Transverse colon (tissue), 4 donors: ENCODE measurements around the gene CYTH4. TPM values are rescaled to one million over a fixed set of nuclear protein-coding genes. Genes with fewer than 3 reads are reported as not detected.

Experiments
- DNase-seq: peaks from one replicate; pipeline ENCODE4 v3.0.0-alpha.2; 2019
- H3K27ac ChIP-seq, 4 donors: fragments of 200-600 bp; sonication (generic); 2 replicates each; pipeline ENCODE4 v1.5.1; 2016 to 2018; ENCODE audit warnings: inconsistent platforms in 4 of 4
- H3K27me3 ChIP-seq: fragments of 200-600 bp; sonication (generic); 2 replicates; pipeline ENCODE4 v1.5.1; 2017; ENCODE audit warnings: inconsistent platforms
- H3K36me3 ChIP-seq, 4 donors: fragments of 200-600 bp; sonication (generic); 2 replicates each; pipeline ENCODE4 v1.5.1; 2017 to 2019; ENCODE audit warnings: inconsistent platforms in 4 of 4
- H3K4me1 ChIP-seq, 4 donors: fragments of 200-600 bp; sonication (generic); 2 replicates each; pipeline ENCODE4 v1.5.1; 2017 to 2020; ENCODE audit warnings: inconsistent platforms in 4 of 4
- H3K4me3 ChIP-seq, 4 donors: fragments of 200-600 bp; sonication (generic); 1 replicate in 1 of 4; 2 replicates in 3 of 4; pipeline versions ENCODE4 v1.5.1 to v1.6.1; 2017 to 2019; ENCODE audit warnings: inconsistent platforms in 4 of 4
- H3K9me3 ChIP-seq, 2 donors: fragments of 200-600 bp; sonication (generic); 2 replicates each; pipeline ENCODE4 v1.5.1; 2017 to 2019; ENCODE audit warnings: inconsistent platforms in 2 of 2
- CTCF ChIP-seq, 5 experiments: fragments of 200-600 bp in 3 of 5; fragments of 450-650 bp in 2 of 5; sonication (generic) in 3 of 5; IDR thresholded peaks; 1 replicate in 2 of 5; 2 replicates in 3 of 5; pipeline ENCODE4 v1.5.1; 2016 to 2017; ENCODE audit warnings: antibody characterized with exemption in 5 of 5, inconsistent platforms in 3 of 5, mild to moderate bottlenecking in 2 of 5, moderate library complexity in 1 of 5
- EP300 ChIP-seq: sonication (generic); formaldehyde crosslinking; IDR thresholded peaks from one replicate; pipeline ENCODE4 v1.6.1; 2017; ENCODE audit warnings: antibody characterized with exemption, low read depth
- POLR2A ChIP-seq: fragments of 450-650 bp; IDR thresholded peaks from one replicate; pipeline ENCODE4 v1.6.1; 2016; ENCODE audit warnings: antibody characterized with exemption, mild to moderate bottlenecking, moderate library complexity
- POLR2AphosphoS5 ChIP-seq, 3 donors: sonication (generic); formaldehyde crosslinking; IDR thresholded peaks; one replicate each; pipeline ENCODE4 v1.6.1; 2016; ENCODE audit warnings: antibody characterized with exemption in 3 of 3
- WGBS, 2 donors: methylation state at CpG; one replicate each; pipeline ENCODE4 v1.1.5; 2018; ENCODE audit warnings: low coverage in 1 of 2; 5-methylcytosine and 5-hydroxymethylcytosine counted together
- in situ Hi-C, 4 donors: fragments of 200-750 bp; cut with MboI; loops; one replicate each; pipeline versions ENCODE4 v1.15.0 to v1.15.1; 2017; ENCODE audit warnings: low sequenced_read_pairs in 3 of 4, low pct_ligation_motif_present in 1 of 4, low pct_unique_long_range_greater_than_20kb in 1 of 4
- intact Hi-C: fragments of 100-400 bp; cut with DNase I; formaldehyde crosslinking; loops from one replicate; pipeline ENCODE4 v1.15.1; 2023; ENCODE audit warnings: low total_unique reads
- total RNA-seq, 4 donors: library from RNA; depleted of rRNA; stranded (reverse); fragments of >200 nt; gene quantifications; one replicate each; pipeline ENCODE4 v1.1.0, GENCODE V29; 2016

CYTH4 gene
- total RNA-seq, 4 donors from 2014 or later = 1.4 to 26.9 (median 10.6) TPM

DNA sequence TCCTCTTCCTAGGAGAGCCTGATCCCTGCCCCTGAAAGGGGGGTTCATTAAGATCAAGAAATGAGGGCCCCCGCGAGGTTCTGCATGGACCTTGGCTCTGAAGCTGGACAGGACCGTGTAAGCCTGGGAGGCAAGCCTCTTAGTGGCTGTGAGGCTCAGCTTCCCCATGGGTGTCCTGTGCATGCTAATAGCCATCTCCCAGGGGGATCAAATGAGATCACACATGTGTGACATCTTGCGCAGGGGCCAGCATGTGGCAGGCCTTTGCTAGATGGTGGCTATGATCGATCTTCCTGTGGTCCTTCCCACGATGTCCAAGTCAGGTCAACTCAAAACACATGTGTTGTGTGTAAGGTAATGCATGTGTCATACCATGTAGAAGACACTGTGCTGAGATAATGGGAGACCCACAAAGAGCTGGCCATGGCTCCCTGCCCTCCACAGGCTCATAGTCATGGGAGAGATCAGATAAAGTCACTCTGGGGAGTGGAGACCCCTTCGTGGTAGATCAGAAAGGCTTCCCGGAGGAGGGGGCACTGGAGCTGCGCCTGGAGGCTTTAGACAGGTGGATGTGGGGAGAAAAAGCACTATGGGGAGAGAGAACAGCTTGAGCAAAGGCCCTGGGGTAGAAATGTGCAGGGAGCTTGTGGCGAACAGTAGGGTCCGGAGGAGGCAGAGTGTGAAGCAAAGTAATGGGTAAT is 41.9 kb upstream of the CYTH4 start:
- Histone ChIP-seq H3K36me3 (no peaks in the 10 kb centered on the region), H3K4me3 (no peak overlapping the region), H3K9me3 (no peaks in the 10 kb centered on the region), H3K4me1 (peaks cover 0 to 17% (median 8%) of the 10 kb centered on the region in 4 donors), H3K27ac (peak overlapping the region in 2 of 4 donors; percentile 70 to 74), H3K27me3 (no peaks in the 10 kb centered on the region)
- TF ChIP-seq POLR2A (no peak), EP300 (no peak), POLR2AphosphoS5 (IDR thresholded peaks at IDR 0.05) (no peak), CTCF (IDR thresholded peaks at IDR 0.05) (no peak)
- in situ Hi-C loops = no loop called here
- WGBS, 2 donors = 86 to 94% methylated on average over 4 to 10 of the region's 11 CpGs
- DNase-seq = peak; percentile 5
- intact Hi-C loops = no loop called here

DNA sequence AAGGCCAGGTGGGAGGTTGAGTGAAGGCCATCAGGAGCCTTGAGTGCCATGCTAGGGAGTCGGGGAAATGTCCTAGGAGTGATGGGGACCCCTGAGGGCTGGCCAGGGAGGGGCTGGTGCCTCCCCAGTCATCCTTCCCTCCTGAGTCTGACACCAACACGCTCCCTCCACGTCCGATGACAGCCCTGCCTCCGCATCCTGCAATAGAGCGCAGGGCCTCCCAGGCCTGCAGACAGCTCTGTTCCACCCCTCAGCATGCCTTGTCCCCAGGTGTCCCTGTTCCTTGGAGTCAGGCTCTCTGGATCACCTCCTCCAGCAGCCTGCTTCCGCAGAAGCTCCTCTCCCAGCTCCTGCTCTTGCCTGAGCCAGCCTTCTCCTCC is 41.4 kb upstream of the CYTH4 start:
- in situ Hi-C loops = no loop called here

GRCh38 chr22:37241351-37242142 is 40.8 kb upstream of the CYTH4 start:
- 48 to 77% methylated on average over 5 to 19 of the region's 19 CpGs for WGBS, 2 donors
- H3K4me1 ChIP-seq = peaks cover 0 to 17% (median 8%) of the 10 kb centered on the region in 4 donors
- H3K27me3 ChIP-seq = no peaks in the 10 kb centered on the region
- in situ Hi-C loops = no loop called here
- intact Hi-C loops = no loop called here
- no peak for TF ChIP-seq CTCF (IDR thresholded peaks at IDR 0.05)
- TF ChIP-seq POLR2A = no peak
- no peak for TF ChIP-seq POLR2AphosphoS5 (IDR thresholded peaks at IDR 0.05)
- H3K27ac ChIP-seq = peak overlapping the region; percentile 64 to 76 (median 72)
- no peaks in the 10 kb centered on the region for H3K9me3 ChIP-seq
- DNase-seq = peak; percentile 37
- H3K36me3 ChIP-seq = no peaks in the 10 kb centered on the region
- H3K4me3 ChIP-seq = peak overlapping the region in 1 of 4 donors; percentile 25

More for the DNA sequence above, 41.4 kb upstream of the CYTH4 start:
- H3K4me1 ChIP-seq = peaks cover 0 to 17% (median 8%) of the 10 kb centered on the region in 4 donors
- TF ChIP-seq CTCF (IDR thresholded peaks at IDR 0.05) (no peak), POLR2A (no peak), POLR2AphosphoS5 (IDR thresholded peaks at IDR 0.05) (no peak), EP300 (no peak)
- H3K36me3 ChIP-seq = no peaks in the 10 kb centered on the region
- no peaks in the 10 kb centered on the region for H3K9me3 ChIP-seq
- intact Hi-C loops = no loop called here
- no peaks in the 10 kb centered on the region for H3K27me3 ChIP-seq
- H3K27ac ChIP-seq = peak overlapping the region; percentile 64 to 76 (median 72)
- DNase-seq = no peak
- 91% methylated on average over 7 of the region's 7 CpGs; no CpG with 5 or more reads in 1 of the 2 donors for WGBS, 2 donors
- no peak overlapping the region for H3K4me3 ChIP-seq

DNA sequence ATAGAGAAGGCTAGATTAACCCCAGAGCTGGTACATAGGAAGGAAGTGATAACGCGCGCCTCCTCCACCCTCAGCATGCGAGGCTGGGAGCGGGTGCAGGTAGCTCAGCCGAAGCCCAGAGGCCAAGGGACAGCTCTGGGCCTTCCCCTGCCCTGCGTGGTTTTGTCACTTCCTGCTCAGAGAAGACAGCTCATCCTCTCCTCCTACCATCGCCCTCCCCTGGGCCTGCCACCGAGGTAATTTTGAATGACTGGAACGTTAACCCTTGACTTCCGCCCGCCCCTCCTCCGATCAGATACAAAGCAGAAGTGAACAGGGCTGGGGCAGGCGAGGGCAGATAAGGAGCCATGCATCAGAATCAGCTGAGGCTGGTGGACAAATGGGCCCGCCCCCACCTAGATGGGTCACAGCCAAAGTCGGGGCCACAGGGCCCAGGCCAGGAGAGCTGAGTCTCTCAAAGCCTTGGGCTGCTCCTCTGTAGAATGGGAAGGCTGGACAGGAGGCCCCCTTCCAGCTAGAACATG is 39.9 kb upstream of the CYTH4 start:
- peaks cover 0 to 17% (median 8%) of the 10 kb centered on the region in 4 donors for H3K4me1 ChIP-seq
- no peaks in the 10 kb centered on the region for H3K36me3 ChIP-seq
- in situ Hi-C loops (no loop called here), intact Hi-C loops (no loop called here)
- H3K27ac ChIP-seq = peak overlapping the region; percentile 74 to 77 (median 76)
- peak; percentile 82 for DNase-seq
- H3K27me3 ChIP-seq = no peaks in the 10 kb centered on the region
- TF ChIP-seq CTCF (IDR thresholded peaks at IDR 0.05) (no peak), POLR2A (no peak), EP300 (no peak), POLR2AphosphoS5 (IDR thresholded peaks at IDR 0.05) (peak in 1 of 3 donors; percentile 45)
- peak overlapping the region in 3 of 4 donors; percentile 36 to 50 (median 38) for H3K4me3 ChIP-seq
- no peaks in the 10 kb centered on the region for H3K9me3 ChIP-seq
- WGBS, 2 donors = 58% methylated on average over 4 to 16 of the region's 16 CpGs
